ENCODE measurements around the gene AOC3.

The AOC3 gene

GRCh38 chr17:42845918-42846593 is 4.9 kb upstream of the AOC3 start:
- TF ChIP-seq LEF1 (IDR thresholded peaks at IDR 0.05; ENCODE audit: borderline replicate concordance), result no peak
- TF ChIP-seq ZNF384 (IDR thresholded peaks at IDR 0.05), result no peak
- TF ChIP-seq NFRKB (IDR thresholded peaks at IDR 0.05), result no peak
- TF ChIP-seq CTBP1 (IDR thresholded peaks at IDR 0.05; ENCODE audit: borderline replicate concordance), result no peak
- no peak for TF ChIP-seq PKNOX1 (IDR thresholded peaks at IDR 0.05)
- TF ChIP-seq ELF4 (IDR thresholded peaks at IDR 0.05), result no peak
- no peak for TF ChIP-seq HDGF (IDR thresholded peaks at IDR 0.05; ENCODE audit: borderline replicate concordance)
- no peak for TF ChIP-seq TARDBP (IDR thresholded peaks at IDR 0.05)
- no peak for TF ChIP-seq BHLHE40 (IDR thresholded peaks at IDR 0.05; ENCODE audit: borderline replicate concordance)
- no peak for TF ChIP-seq SP1 (IDR thresholded peaks at IDR 0.05)
- no peak for TF ChIP-seq ARNT (IDR thresholded peaks at IDR 0.05)
- TF ChIP-seq FOXK2 (IDR thresholded peaks at IDR 0.05), result no peak
- POLR2A ChIA-PET, result interaction anchor here (0.6 to 3.5 kb wide), 6 partner anchors 13 to 152 kb away, joined by 3 to 18 read pairs (median 4); partner anchors contain the start of genes BECN1, PSME3 and RPL27
- DNase-seq (ENCODE audit: extremely low spot score), result no peak
- CTCF ChIA-PET, result interaction anchor here (1.8 kb wide), 1 partner anchor 92 kb away, joined by 5 read pairs; no protein-coding TSS in a partner anchor

GRCh38 chr17:42846594-42847280 is 4.3 kb upstream of the AOC3 start:
- TF ChIP-seq PKNOX1 (IDR thresholded peaks at IDR 0.05), result no peak
- no peak for TF ChIP-seq ARNT (IDR thresholded peaks at IDR 0.05)
- no peak for TF ChIP-seq SUZ12 (IDR thresholded peaks at IDR 0.05)
- TF ChIP-seq FOXK2 (IDR thresholded peaks at IDR 0.05), result no peak
- no peak for TF ChIP-seq SP1 (IDR thresholded peaks at IDR 0.05)
- TF ChIP-seq ELF4 (IDR thresholded peaks at IDR 0.05), result no peak
- TF ChIP-seq ZNF384 (IDR thresholded peaks at IDR 0.05), result no peak
- TF ChIP-seq L3MBTL2 (conservative IDR thresholded peaks at IDR 0.05), result no peak
- TF ChIP-seq HDGF (IDR thresholded peaks at IDR 0.05; ENCODE audit: borderline replicate concordance), result no peak
- no peak for TF ChIP-seq FOXM1 (IDR thresholded peaks at IDR 0.05; ENCODE audit: borderline replicate concordance)
- no peak for TF ChIP-seq BHLHE40 (IDR thresholded peaks at IDR 0.05; ENCODE audit: borderline replicate concordance)
- TF ChIP-seq LEF1 (IDR thresholded peaks at IDR 0.05; ENCODE audit: borderline replicate concordance), result no peak
- TF ChIP-seq TARDBP (IDR thresholded peaks at IDR 0.05), result no peak
- no peak for TF ChIP-seq CTBP1 (IDR thresholded peaks at IDR 0.05; ENCODE audit: borderline replicate concordance)
- TF ChIP-seq FOXA1 (IDR thresholded peaks at IDR 0.05), result no peak
- no peak for TF ChIP-seq NFRKB (IDR thresholded peaks at IDR 0.05)
- ChIA-PET POLR2A (interaction anchor here (1.4 to 3.5 kb wide), 2 partner anchors 13 to 23 kb away, joined by 5 to 18 read pairs; partner anchors contain the start of genes BECN1 and PSME3), CTCF (interaction anchor here (1.8 kb wide), 1 partner anchor 91 kb away, joined by 5 read pairs; no protein-coding TSS in a partner anchor)
- DNase-seq (ENCODE audit: extremely low spot score), result no peak

GRCh38 chr17:42848093-42848492 is 2.9 kb upstream of the AOC3 start:
- POLR2A ChIA-PET, result interaction anchor here (0.5 to 0.9 kb wide), 3 partner anchors 15 to 75 kb away, joined by 3 to 6 read pairs (median 3); partner anchors contain the start of genes PSME3 and VPS25
- no peak for TF ChIP-seq SUZ12 (IDR thresholded peaks at IDR 0.05)
- TF ChIP-seq NFRKB (IDR thresholded peaks at IDR 0.05), result no peak
- TF ChIP-seq FOXM1 (IDR thresholded peaks at IDR 0.05; ENCODE audit: borderline replicate concordance), result no peak
- no peak for TF ChIP-seq FOXK2 (IDR thresholded peaks at IDR 0.05)
- no peak for TF ChIP-seq LEF1 (IDR thresholded peaks at IDR 0.05; ENCODE audit: borderline replicate concordance)
- no peak for TF ChIP-seq HDGF (IDR thresholded peaks at IDR 0.05; ENCODE audit: borderline replicate concordance)
- TF ChIP-seq ZNF384 (IDR thresholded peaks at IDR 0.05), result no peak
- TF ChIP-seq TARDBP (IDR thresholded peaks at IDR 0.05), result no peak
- TF ChIP-seq L3MBTL2 (conservative IDR thresholded peaks at IDR 0.05), result no peak
- TF ChIP-seq FOXA1 (IDR thresholded peaks at IDR 0.05), result no peak
- no peak for TF ChIP-seq ELF4 (IDR thresholded peaks at IDR 0.05)
- no peak for TF ChIP-seq ARNT (IDR thresholded peaks at IDR 0.05)
- TF ChIP-seq BHLHE40 (IDR thresholded peaks at IDR 0.05; ENCODE audit: borderline replicate concordance), result no peak
- no peak for TF ChIP-seq CTBP1 (IDR thresholded peaks at IDR 0.05; ENCODE audit: borderline replicate concordance)
- TF ChIP-seq PKNOX1 (IDR thresholded peaks at IDR 0.05), result no peak
- TF ChIP-seq SP1 (IDR thresholded peaks at IDR 0.05), result no peak
- CTCF ChIA-PET, result interaction anchor here (0.7 kb wide), 1 partner anchor 10 kb away, joined by 5 read pairs; no protein-coding TSS in a partner anchor
- DNase-seq (ENCODE audit: extremely low spot score), result no peak

GRCh38 chr17:42849031-42849430 is 2.0 kb upstream of the AOC3 start:
- no peak for TF ChIP-seq BHLHE40 (IDR thresholded peaks at IDR 0.05; ENCODE audit: borderline replicate concordance)
- TF ChIP-seq HDGF (IDR thresholded peaks at IDR 0.05; ENCODE audit: borderline replicate concordance), result no peak
- no peak for TF ChIP-seq TARDBP (IDR thresholded peaks at IDR 0.05)
- no peak for TF ChIP-seq LEF1 (IDR thresholded peaks at IDR 0.05; ENCODE audit: borderline replicate concordance)
- TF ChIP-seq PKNOX1 (IDR thresholded peaks at IDR 0.05), result no peak
- no peak for TF ChIP-seq L3MBTL2 (conservative IDR thresholded peaks at IDR 0.05)
- TF ChIP-seq FOXM1 (IDR thresholded peaks at IDR 0.05; ENCODE audit: borderline replicate concordance), result no peak
- TF ChIP-seq CTBP1 (IDR thresholded peaks at IDR 0.05; ENCODE audit: borderline replicate concordance), result no peak
- TF ChIP-seq NFRKB (IDR thresholded peaks at IDR 0.05), result no peak
- TF ChIP-seq SP1 (IDR thresholded peaks at IDR 0.05), result no peak
- no peak for TF ChIP-seq FOXA1 (IDR thresholded peaks at IDR 0.05)
- no peak for TF ChIP-seq ZNF384 (IDR thresholded peaks at IDR 0.05)
- no peak for TF ChIP-seq FOXK2 (IDR thresholded peaks at IDR 0.05)
- no peak for TF ChIP-seq ARNT (IDR thresholded peaks at IDR 0.05)
- no peak for TF ChIP-seq ELF4 (IDR thresholded peaks at IDR 0.05)
- TF ChIP-seq SUZ12 (IDR thresholded peaks at IDR 0.05), result no peak
- CTCF ChIA-PET, result no interaction called here
- DNase-seq (ENCODE audit: extremely low spot score), result no peak
- POLR2A ChIA-PET, result interaction anchor here (0.6 kb wide), 1 partner anchor 149 kb away, joined by 3 read pairs; the partner anchor contains the start of gene RPL27
